Globus pallidus (tissue), 1 donor: ENCODE results near the gene HNRNPCL4.
"Not testable (repeated sequence)": the region's sequence is repeated elsewhere in the genome, so short reads cannot be mapped to it uniquely, and the experiment has no call there.

Experiments
- DNase-seq: peaks from one replicate; pipeline ENCODE4 v3.0.0-alpha.2; 2015; ENCODE audit warnings: low spot score

HNRNPCL4 gene

GRCh38 chr1:13165531-13165930, at the start of gene HNRNPCL4:
Gene HNRNPCL4 (minus strand): TSS chr1:13165631. CDS start chr1:13165467, 164 bp downstream.
- DNase-seq: not testable (repeated sequence)

GRCh38 chr1:13208712-13209111, 43.3 kb upstream of the HNRNPCL4 start:
- DNase-seq: not testable (repeated sequence)

- DNase-seq: not testable (repeated sequence)
These were observed 35.9 kb upstream of the HNRNPCL4 start, which contains the start of gene PRAMEF13 for GRCh38 chr1:13201309-13201708. Gene PRAMEF13 (minus strand): TSS chr1:13201409. CDS start chr1:13199589, 1,820 bp downstream.

- not testable (repeated sequence) for DNase-seq
These were observed 6.1 kb upstream of the HNRNPCL4 start, which contains the start of gene PRAMEF9 for GRCh38 chr1:13171548-13171947. Gene PRAMEF9 (plus strand): TSS chr1:13171848. CDS start chr1:13175281, 3,433 bp downstream.

- not testable (repeated sequence) for DNase-seq
These were observed 9.5 kb downstream of the HNRNPCL4 start, which contains the start of gene PRAMEF26 for GRCh38 chr1:13155909-13156308. Gene PRAMEF26 (minus strand): TSS chr1:13156009. CDS start chr1:13153095, 2,914 bp downstream.

GRCh38 chr1:13116754-13117153, 48.7 kb downstream of the HNRNPCL4 start, which contains the start of gene HNRNPCL2:
Gene HNRNPCL2 (minus strand): TSS chr1:13116854. CDS start chr1:13116400, 454 bp downstream.
- not testable (repeated sequence) for DNase-seq
